PC-9 (cell line): ENCODE data around the gene TEX13D. TPM values are rescaled to one million over a fixed set of nuclear protein-coding genes. Genes with fewer than 3 reads are reported as not detected.

Source experiments
- BruUV-seq: library from RNA; stranded (reverse); fragments of 400-500 nt; replicated peaks from 2 replicates; lab custom pipeline; 2021; lab: Mats Ljungman, UMichigan
- CTCF ChIA-PET: fragments of 300-600 bp; sonication (Branson Sonifier 250); formaldehyde crosslinking; loops from one replicate; lab custom pipeline; 2022; ENCODE audit warnings: antibody characterized with exemption; lab: Charles Lee
- POLR2A ChIA-PET: fragments of 300-600 bp; sonication (Branson Sonifier 250); formaldehyde crosslinking; loops from one replicate; lab custom pipeline; 2022; ENCODE audit warnings: antibody characterized with exemption; ENCODE audit not compliant: unreplicated experiment; lab: Charles Lee
- DNase-seq, 2 experiments: peaks; one replicate each; pipeline versions ENCODE4 v3.0.0 to v3.0.0-alpha.2; 2015 to 2022; ENCODE audit warnings: mixed read lengths in 1 of 2
- H2AFZ ChIP-seq: fragments of 200-600 bp; sonication (generic); 2 replicates; pipeline ENCODE4 v1.8.1; 2017; ENCODE audit warnings: antibody characterized with exemption
- H3F3A ChIP-seq: fragments of 200-600 bp; sonication (generic); 2 replicates; pipeline ENCODE4 v1.8.1; 2017; ENCODE audit warnings: antibody characterized with exemption, mild to moderate bottlenecking, low read depth; ENCODE audit not compliant: insufficient read depth
- H3K27ac ChIP-seq: fragments of 200-600 bp; sonication (generic); 2 replicates; pipeline ENCODE4 v1.6.1; 2016; ENCODE audit warnings: mixed run types
- H3K27me3 ChIP-seq: fragments of 200-600 bp; sonication (generic); 2 replicates; pipeline ENCODE4 v1.6.1; 2016; ENCODE audit warnings: low read depth, mixed run types; ENCODE audit not compliant: insufficient read depth
- H3K36me3 ChIP-seq: fragments of 200-600 bp; sonication (generic); 2 replicates; pipeline ENCODE4 v1.6.1; 2016; ENCODE audit warnings: low read depth, mixed run types
- H3K4me1 ChIP-seq: fragments of 200-600 bp; sonication (generic); replicated peaks from 2 replicates; pipeline ENCODE4 v1.6.1; 2016; ENCODE audit warnings: mixed run types; ENCODE audit not compliant: insufficient read depth
- H3K4me2 ChIP-seq: fragments of 200-600 bp; sonication (generic); 2 replicates; pipeline ENCODE4 v1.6.1; 2017; ENCODE audit warnings: mixed run types
- H3K4me3 ChIP-seq: fragments of 200-600 bp; sonication (generic); 2 replicates; pipeline ENCODE4 v1.6.1; 2016; ENCODE audit warnings: mixed run types
- H3K79me2 ChIP-seq: fragments of 200-600 bp; sonication (generic); 2 replicates; pipeline ENCODE4 v1.6.1; 2017; ENCODE audit warnings: low read depth, mixed run types
- H3K9me2 ChIP-seq: fragments of 200-600 bp; sonication (generic); 2 replicates; pipeline ENCODE4 v1.8.1; 2017; ENCODE audit warnings: mild to moderate bottlenecking; ENCODE audit not compliant: insufficient read depth
- H3K9me3 ChIP-seq: fragments of 200-600 bp; sonication (generic); 2 replicates; pipeline ENCODE4 v1.8.1; 2016; ENCODE audit warnings: low read depth; ENCODE audit not compliant: insufficient read depth
- H4K20me1 ChIP-seq: fragments of 200-600 bp; sonication (generic); 2 replicates; pipeline ENCODE4 v1.8.1; 2017; ENCODE audit not compliant: insufficient read depth
- EZH2 ChIP-seq: fragments of 200-600 bp; sonication (generic); IDR thresholded peaks from 2 replicates; pipeline ENCODE4 v1.8.0; 2017; ENCODE audit warnings: antibody characterized with exemption, low read depth
- intact Hi-C: fragments of 100-400 bp; cut with micrococcal nuclease; formaldehyde crosslinking; loops from one replicate; pipeline ENCODE4 v1.10.0; 2022; ENCODE audit not compliant: unreplicated experiment
- total RNA-seq: library from RNA; stranded (reverse); gene quantifications from 2 replicates; pipeline ENCODE4 v1.2.3, GENCODE V29; 2021
- TF ChIP-seq, protein P1 (sequence below): fragments of 200-600 bp; sonication (generic); conservative IDR thresholded peaks from 2 replicates; pipeline ENCODE4 v1.6.1; 2017; ENCODE audit warnings: mixed run types, antibody characterized with exemption, mild to moderate bottlenecking, moderate library complexity

Gene TEX13D
- total RNA-seq, 1 experiment from 2014 or later = not detected

DNA sequence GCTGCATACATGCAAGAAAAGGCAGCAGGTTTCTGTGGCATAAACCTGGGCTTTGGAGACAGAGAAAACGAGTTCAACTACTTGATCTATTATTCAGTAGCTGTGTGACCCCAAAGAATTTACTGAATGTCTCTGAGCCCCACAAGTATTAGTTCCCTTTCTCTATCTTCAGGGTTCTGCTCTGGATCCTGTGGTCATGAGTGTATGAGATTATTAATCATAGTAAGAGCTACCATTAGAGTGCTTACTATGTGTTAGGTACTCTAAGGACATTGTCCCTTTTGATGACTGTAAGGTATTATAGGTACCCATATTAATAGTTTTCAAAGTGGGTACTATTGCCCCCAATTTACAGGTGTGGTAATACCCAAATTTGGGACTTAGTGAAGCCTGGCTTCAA lies 5.5 kb downstream of the TEX13D start:
- H3K9me3 ChIP-seq = no peaks in the 10 kb centered on the region
- CTCF ChIA-PET = no interaction called here
- no peak overlapping the region for H3K27ac ChIP-seq
- BruUV-seq = no TSS peak
- no peaks in the 10 kb centered on the region for H4K20me1 ChIP-seq
- no peaks in the 10 kb centered on the region for H3K4me1 ChIP-seq
- H3F3A ChIP-seq = no peaks in the 10 kb centered on the region
- intact Hi-C loops = no loop called here
- POLR2A ChIA-PET = no interaction called here
- H3K4me2 ChIP-seq = no peak overlapping the region
- TF ChIP-seq EZH2 = no peak
- TF ChIP-seq, protein P1, sequence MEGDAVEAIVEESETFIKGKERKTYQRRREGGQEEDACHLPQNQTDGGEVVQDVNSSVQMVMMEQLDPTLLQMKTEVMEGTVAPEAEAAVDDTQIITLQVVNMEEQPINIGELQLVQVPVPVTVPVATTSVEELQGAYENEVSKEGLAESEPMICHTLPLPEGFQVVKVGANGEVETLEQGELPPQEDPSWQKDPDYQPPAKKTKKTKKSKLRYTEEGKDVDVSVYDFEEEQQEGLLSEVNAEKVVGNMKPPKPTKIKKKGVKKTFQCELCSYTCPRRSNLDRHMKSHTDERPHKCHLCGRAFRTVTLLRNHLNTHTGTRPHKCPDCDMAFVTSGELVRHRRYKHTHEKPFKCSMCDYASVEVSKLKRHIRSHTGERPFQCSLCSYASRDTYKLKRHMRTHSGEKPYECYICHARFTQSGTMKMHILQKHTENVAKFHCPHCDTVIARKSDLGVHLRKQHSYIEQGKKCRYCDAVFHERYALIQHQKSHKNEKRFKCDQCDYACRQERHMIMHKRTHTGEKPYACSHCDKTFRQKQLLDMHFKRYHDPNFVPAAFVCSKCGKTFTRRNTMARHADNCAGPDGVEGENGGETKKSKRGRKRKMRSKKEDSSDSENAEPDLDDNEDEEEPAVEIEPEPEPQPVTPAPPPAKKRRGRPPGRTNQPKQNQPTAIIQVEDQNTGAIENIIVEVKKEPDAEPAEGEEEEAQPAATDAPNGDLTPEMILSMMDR = no peak
- H2AFZ ChIP-seq = no peak overlapping the region
- 0 out of 2 replicates have a peak, but pooled peaks cover 5% of the 10 kb centered on the region for H3K27me3 ChIP-seq
- no peak for DNase-seq
- H3K4me3 ChIP-seq = no peak overlapping the region
- no peaks in the 10 kb centered on the region for H3K36me3 ChIP-seq
- H3K79me2 ChIP-seq = no peaks in the 10 kb centered on the region
- H3K9me2 ChIP-seq = no peaks in the 10 kb centered on the region

DNA sequence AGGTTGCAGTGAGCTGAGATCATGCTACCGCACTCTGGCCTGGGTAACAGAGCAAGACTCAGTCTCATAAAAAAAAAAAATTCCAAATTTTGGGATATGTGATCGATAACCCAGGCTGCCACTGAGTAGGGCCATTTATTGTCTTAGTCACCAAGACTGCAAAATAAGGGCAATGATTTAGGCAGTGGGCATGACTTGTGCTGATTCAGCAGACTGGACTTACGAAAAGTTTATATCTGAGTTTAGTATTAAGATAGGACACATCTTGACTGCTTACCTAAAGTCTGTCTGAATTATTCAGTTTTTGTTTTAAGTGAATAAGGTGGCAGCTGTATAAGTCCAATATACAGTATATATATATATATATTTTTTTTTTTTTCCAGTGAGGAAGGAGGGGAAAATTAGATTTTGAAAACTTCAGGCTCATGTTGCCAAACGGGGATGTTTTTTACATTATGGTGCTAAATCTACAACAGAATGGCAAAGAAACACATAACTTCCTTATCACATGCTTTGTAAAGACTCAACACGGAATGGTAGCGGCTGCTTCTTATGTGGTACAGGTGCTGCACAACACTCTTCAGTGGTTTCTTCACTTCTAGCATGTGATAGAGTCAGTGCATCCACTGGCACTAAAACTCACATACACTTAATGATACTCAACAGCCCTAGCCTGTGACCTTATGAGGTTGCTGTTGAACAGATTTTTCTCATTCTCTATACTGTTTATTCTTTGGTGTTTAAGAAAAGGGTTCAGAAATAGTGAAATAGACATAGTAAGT lies 6.5 kb downstream of the TEX13D start:
- Histone ChIP-seq H3K9me3 (no peaks in the 10 kb centered on the region), H2AFZ (no peak overlapping the region), H4K20me1 (no peaks in the 10 kb centered on the region), H3K4me3 (no peak overlapping the region), H3K4me1 (no peaks in the 10 kb centered on the region), H3K4me2 (no peak overlapping the region), H3F3A (no peaks in the 10 kb centered on the region), H3K27me3 (0 out of 2 replicates have a peak, but pooled peaks cover 5% of the 10 kb centered on the region), H3K36me3 (no peaks in the 10 kb centered on the region), H3K9me2 (no peaks in the 10 kb centered on the region), H3K27ac (no peak overlapping the region), H3K79me2 (no peaks in the 10 kb centered on the region)
- no peak for DNase-seq
- POLR2A ChIA-PET = no interaction called here
- no peak for TF ChIP-seq EZH2
- TF ChIP-seq, protein P1 = no peak
- intact Hi-C loops = no loop called here
- BruUV-seq = no TSS peak
- CTCF ChIA-PET = no interaction called here

DNA sequence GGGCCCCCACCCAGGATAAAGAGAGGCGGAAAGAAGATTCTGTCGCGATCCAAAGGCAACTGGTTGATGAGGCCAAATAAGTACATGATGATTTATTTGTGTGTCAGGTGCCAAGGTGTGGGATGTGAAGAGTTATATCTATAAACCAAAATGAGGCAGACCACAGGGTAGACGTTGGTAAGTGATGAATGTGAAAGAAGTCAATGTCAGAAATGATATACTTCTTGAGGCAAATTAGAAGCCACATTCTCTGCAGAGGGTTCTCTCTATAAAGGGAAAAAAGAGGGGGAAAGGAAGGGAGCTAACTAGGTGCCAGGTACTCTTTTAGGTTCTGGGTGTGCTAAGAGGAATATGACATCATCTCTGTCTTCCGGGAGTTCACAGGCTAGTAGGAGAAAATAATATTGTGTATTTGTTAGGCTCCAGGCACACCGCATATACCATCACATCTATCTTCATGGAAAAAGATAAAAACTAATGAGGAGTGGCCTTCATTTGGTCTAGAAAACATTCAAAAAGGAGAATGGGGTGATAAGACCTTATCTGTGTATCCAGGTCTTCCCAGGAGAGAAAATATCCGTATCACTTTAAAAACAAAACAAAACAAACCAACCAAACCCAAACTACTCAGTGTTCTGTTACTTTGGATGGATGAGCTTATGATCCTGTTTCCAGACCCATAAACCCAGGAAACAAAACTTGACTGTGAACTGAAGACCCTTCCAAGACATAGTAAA lies 9.1 kb downstream of the TEX13D start:
- Histone ChIP-seq H4K20me1 (no peaks in the 10 kb centered on the region), H3K9me2 (no peaks in the 10 kb centered on the region), H3K27ac (no peak overlapping the region), H2AFZ (no peak overlapping the region), H3K9me3 (no peaks in the 10 kb centered on the region), H3K4me1 (no peaks in the 10 kb centered on the region), H3K27me3 (no peaks in the 10 kb centered on the region), H3K36me3 (no peaks in the 10 kb centered on the region), H3K4me2 (no peak overlapping the region), H3F3A (no peaks in the 10 kb centered on the region), H3K4me3 (no peak overlapping the region), H3K79me2 (no peaks in the 10 kb centered on the region)
- POLR2A ChIA-PET = no interaction called here
- BruUV-seq = no TSS peak
- CTCF ChIA-PET = no interaction called here
- TF ChIP-seq, protein P1 = no peak
- no peak for TF ChIP-seq EZH2
- no peak for DNase-seq
- intact Hi-C loops = no loop called here
